ENCODE data around the gene C1QTNF5. TPM values are rescaled to one million over a fixed set of nuclear protein-coding genes. Genes with fewer than 3 reads are reported as not detected.

The C1QTNF5 gene
- total and polyA plus RNA-seq, 2 of the 8 experiments (the other 6 are each of a cell fraction or from before 2014, with no cell fraction given): 2.2 to 2.7 TPM

GRCh38 chr11:119369132-119369925 lies 28.6 kb upstream of the C1QTNF5 start (continued):
- no peak for TF ChIP-seq E2F6 (IDR thresholded peaks at IDR 0.05)
- TF ChIP-seq GABPA (IDR thresholded peaks at IDR 0.05; ENCODE audit: borderline replicate concordance, insufficient read depth, low read length): no peak
- no peak for TF ChIP-seq SUZ12 (IDR thresholded peaks at IDR 0.05; ENCODE audit: low read length)
- no peak for TF ChIP-seq SP1 (IDR thresholded peaks at IDR 0.05; ENCODE audit: low read depth, low read length)

Data from H1 (cell line).